Central memory CD8-positive, alpha-beta T cell (primary cell): ENCODE data around the gene FAM43A.

Experiments used
- ATAC-seq: fragments of 150-1000 bp; cut with Tn5 transposase; replicated peaks from 2 replicates; pipeline ENCODE4 v1.10.0; 2022; ENCODE audit warnings: mild to moderate bottlenecking, moderate FRiP score, moderate number of reproducible peaks; ENCODE audit not compliant: poor library complexity, severe bottlenecking; ENCODE audit errors: extremely low read depth
- DNase-seq, 2 donors: peaks; one replicate each; pipeline ENCODE4 v3.0.0; 2021; ENCODE audit warnings: low spot score in 2 of 2
- H3K27ac Mint-ChIP-seq: one replicate; pipeline ENCODE4 v1.8.0; 2022; ENCODE audit warnings: low read depth, mild to moderate bottlenecking, moderate library complexity, mixed read lengths
- H3K27me3 Mint-ChIP-seq: one replicate; pipeline ENCODE4 v1.8.0; 2022; ENCODE audit warnings: mixed read lengths
- H3K36me3 Mint-ChIP-seq: one replicate; pipeline ENCODE4 v1.8.0; 2022; ENCODE audit warnings: mild to moderate bottlenecking, moderate library complexity, mixed read lengths; ENCODE audit not compliant: insufficient read depth
- H3K4me1 Mint-ChIP-seq: one replicate; pipeline ENCODE4 v1.8.0; 2022; ENCODE audit warnings: mixed read lengths
- H3K4me3 Mint-ChIP-seq: one replicate; pipeline ENCODE4 v1.8.0; 2022; ENCODE audit warnings: mild to moderate bottlenecking, moderate library complexity, mixed read lengths
- H3K9me3 Mint-ChIP-seq: one replicate; pipeline ENCODE4 v1.8.0; 2022; ENCODE audit warnings: mixed read lengths

FAM43A gene

GRCh38 chr3:194685718-194686413 lies at the start of gene FAM43A:
Gene FAM43A, plus strand, starts transcription at chr3:194685883. Its CDS starts 944 bp downstream, at chr3:194686827.
- peak; percentile 46 to 66 for DNase-seq
- peaks cover 51% of the 10 kb centered on the region for H3K4me1 Mint-ChIP-seq
- no peaks in the 10 kb centered on the region for H3K9me3 Mint-ChIP-seq
- no peaks in the 10 kb centered on the region for H3K27me3 Mint-ChIP-seq
- peak; percentile 44 for ATAC-seq
- H3K36me3 Mint-ChIP-seq: peaks cover 7% of the 10 kb centered on the region
- peak within 1 kb of the TSS; percentile 87 for H3K4me3 Mint-ChIP-seq
- peak within 1 kb of the TSS; percentile 89 for H3K27ac Mint-ChIP-seq

DNA sequence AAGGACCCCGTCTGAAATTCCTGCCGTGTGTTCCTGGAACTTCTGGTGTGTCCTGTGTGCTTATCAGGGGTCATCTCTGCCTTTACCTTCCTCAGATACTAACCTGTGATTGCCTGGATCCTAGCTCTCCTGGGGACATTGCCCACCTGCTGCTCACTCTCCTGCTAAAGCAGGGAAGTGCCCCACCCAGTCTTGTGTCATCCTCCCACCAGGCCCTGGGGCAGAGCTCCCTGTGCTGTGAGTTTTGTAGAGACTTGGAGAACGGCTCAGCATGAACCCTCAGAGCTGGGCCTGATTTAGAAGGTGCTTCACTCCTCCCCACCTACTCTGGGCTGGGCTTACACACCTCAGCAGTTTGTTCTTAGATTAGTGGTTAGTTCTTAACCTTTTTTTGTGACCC lies 48.6 kb upstream of the FAM43A start:
- Mint-ChIP-seq H3K4me1 (peaks cover 10% of the 10 kb centered on the region), H3K4me3 (no peak overlapping the region), H3K36me3 (peaks cover 18% of the 10 kb centered on the region), H3K27me3 (no peaks in the 10 kb centered on the region), H3K27ac (no peak overlapping the region), H3K9me3 (no peaks in the 10 kb centered on the region)
- ATAC-seq (no peak), DNase-seq (no peak)

DNA sequence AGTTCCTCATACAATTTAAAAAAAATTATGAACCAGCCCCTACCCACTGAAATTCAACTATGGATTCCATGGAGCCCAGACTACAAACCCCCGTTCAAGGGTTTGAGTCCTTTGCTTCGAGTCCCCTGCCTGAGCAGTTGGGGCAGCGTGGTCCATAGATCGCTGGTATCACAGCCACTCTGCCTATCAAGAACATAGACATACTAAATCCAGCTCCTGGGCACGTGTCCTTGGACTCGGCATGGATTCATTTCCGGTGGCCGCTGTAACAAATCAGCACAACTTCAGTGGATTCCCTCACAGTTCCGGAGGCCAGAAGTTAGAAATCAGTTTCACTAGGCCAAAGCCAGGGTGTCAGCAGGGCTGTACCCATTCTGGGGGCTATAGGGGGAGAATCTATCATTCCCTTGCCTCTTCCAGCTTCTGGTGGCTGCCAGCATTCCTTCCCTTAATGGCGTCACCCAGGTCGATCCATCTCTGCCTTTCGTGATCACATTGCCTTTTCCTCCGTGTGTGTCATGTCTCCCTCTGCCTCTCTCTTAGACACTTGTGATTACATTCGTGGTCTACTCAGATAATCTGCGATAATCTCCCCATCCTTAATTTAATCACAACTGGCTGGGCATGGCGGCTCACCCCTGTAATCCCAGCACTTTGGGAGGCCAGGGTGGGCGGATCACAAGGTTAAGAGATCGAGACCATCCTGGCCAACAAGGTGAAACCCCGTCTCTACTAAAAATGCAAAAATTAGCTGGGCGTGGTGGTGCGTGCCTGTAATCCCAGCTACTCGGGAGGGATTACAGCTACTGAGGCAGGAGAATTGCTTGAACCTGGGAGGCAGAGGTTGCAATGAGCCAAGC lies 47.9 kb upstream of the FAM43A start:
- Mint-ChIP-seq H3K4me1 (peaks cover 10% of the 10 kb centered on the region), H3K36me3 (peaks cover 18% of the 10 kb centered on the region), H3K27me3 (no peaks in the 10 kb centered on the region), H3K4me3 (no peak overlapping the region), H3K27ac (no peak overlapping the region), H3K9me3 (no peaks in the 10 kb centered on the region)
- no peak for ATAC-seq
- no peak for DNase-seq

DNA sequence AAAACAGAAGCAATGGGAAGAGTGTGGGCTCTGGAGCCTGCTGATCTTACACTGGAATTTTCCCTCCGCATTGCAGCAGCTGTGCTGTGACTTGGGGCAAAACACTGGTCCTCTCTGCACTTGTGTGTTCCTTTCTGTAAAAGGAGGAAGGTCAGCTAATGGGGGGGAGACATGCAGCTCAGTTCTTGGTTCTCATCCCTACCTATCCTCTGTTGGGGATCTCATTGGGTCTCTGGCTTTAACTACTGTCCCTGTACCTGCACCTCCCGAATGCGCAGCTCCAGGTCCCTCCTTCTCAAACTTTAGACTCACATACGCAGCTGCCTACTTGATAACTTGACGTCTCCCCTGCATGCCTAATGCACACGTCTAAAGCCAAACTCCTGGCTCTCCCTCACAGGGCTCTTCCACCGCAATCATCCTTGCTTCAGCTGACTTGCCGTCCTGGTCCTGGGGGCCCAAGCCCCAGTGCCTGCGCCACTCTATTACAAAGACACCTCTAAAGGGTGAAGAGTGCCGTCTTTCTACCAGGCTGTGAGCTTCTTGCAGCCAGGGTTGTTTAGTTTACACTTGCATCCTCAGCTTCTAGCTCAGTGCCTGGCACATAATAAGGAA lies 46.6 kb upstream of the FAM43A start:
- Mint-ChIP-seq H3K27me3 (no peaks in the 10 kb centered on the region), H3K36me3 (peaks cover 25% of the 10 kb centered on the region), H3K4me3 (no peak overlapping the region), H3K27ac (no peak overlapping the region), H3K9me3 (no peaks in the 10 kb centered on the region), H3K4me1 (peaks cover 5% of the 10 kb centered on the region)
- ATAC-seq: no peak
- no peak for DNase-seq

DNA sequence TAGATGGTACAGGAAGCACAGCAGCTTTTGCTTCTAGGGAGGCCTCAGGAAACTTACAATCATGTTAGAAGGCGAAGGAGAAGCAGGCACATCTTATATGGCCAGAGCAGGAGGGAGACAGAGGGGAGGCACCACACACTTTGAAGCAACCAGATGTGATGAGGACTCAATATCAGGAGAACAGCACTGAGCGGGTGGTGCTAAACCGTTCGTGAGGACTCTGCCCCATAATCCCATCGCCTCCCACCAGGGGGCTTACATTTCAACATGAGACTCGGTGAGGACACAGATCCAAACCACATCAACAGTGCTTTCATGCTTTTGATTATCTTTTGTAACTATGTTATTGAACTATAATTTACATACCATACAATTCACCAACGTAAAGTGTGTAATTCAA lies 44.9 kb upstream of the FAM43A start:
- Mint-ChIP-seq H3K4me1 (no peaks in the 10 kb centered on the region), H3K4me3 (no peak overlapping the region), H3K9me3 (no peaks in the 10 kb centered on the region), H3K27ac (no peak overlapping the region), H3K27me3 (no peaks in the 10 kb centered on the region), H3K36me3 (peaks cover 40% of the 10 kb centered on the region)
- ATAC-seq: no peak
- no peak for DNase-seq

DNA sequence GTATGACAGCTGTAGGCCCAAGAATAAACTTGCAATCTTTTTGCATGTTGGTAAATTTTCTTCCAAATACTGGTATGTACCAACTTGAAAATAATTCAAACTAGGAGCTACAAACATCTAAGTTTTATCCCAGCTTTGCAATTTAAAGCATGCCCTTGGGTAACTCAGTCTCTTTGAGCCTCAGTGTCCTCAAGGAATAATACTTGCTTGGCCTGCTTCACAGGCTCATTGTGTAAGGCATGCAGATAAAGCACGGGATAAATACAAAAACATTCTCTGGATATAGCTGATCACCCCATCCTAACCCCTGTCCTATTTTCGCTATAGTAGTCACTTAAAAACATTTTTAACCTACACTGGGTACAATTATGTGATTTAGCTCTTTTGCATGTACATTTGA lies 42.9 kb upstream of the FAM43A start:
- Mint-ChIP-seq H3K4me1 (no peaks in the 10 kb centered on the region), H3K9me3 (no peaks in the 10 kb centered on the region), H3K27ac (no peak overlapping the region), H3K4me3 (no peak overlapping the region), H3K36me3 (peaks cover 45% of the 10 kb centered on the region), H3K27me3 (no peaks in the 10 kb centered on the region)
- no peak for ATAC-seq
- no peak for DNase-seq

GRCh38 chr3:194647747-194648146 lies 37.9 kb upstream of the FAM43A start:
- Mint-ChIP-seq H3K36me3 (peaks cover 69% of the 10 kb centered on the region), H3K27ac (no peak overlapping the region), H3K9me3 (no peaks in the 10 kb centered on the region), H3K27me3 (no peaks in the 10 kb centered on the region), H3K4me1 (no peaks in the 10 kb centered on the region), H3K4me3 (no peak overlapping the region)
- DNase-seq: no peak
- no peak for ATAC-seq

DNA sequence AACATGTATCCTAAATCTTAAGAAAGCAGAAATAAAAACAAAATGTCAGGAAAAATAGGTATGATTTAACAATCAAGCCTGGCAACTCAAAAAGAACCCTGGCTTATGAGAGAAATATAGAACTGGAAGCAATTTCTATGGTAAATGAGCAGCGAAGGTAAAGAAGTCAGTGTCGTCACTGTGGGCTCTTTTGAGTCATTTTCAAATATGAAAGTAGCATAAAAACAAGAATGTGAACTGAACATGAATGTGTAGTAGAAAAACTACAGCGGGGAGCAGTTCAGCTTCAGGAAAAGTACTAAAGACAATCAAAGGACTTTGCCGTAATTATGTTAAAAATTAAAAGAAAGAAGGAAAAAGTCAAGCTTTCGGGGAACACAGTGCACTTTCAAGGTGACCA lies 31.2 kb upstream of the FAM43A start:
- Mint-ChIP-seq H3K36me3 (peaks cover 63% of the 10 kb centered on the region), H3K4me3 (no peak overlapping the region), H3K27ac (peak overlapping the region; percentile 79), H3K4me1 (peaks cover 15% of the 10 kb centered on the region), H3K27me3 (no peaks in the 10 kb centered on the region), H3K9me3 (no peaks in the 10 kb centered on the region)
- DNase-seq (no peak), ATAC-seq (no peak)

DNA sequence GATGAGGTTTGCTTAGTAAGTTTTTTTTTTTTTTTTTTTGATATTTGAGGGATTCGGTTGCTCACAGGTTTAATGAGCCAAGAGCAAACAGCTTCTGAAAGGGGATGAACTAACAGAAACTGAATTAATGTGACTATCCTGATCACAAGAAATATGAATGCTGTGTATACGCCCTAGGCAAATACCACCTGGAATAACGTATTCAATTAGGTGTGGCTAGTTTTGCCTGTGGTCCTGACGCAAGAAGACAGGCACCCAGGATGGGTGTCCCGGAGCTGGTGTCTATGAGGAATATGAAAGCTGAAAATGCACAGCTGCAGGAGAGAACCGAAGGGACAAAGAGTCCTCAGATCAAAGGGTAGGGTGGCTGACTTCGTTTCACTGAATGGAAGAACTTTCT lies 28.2 kb upstream of the FAM43A start:
- ATAC-seq (no peak), DNase-seq (no peak)
- Mint-ChIP-seq H3K9me3 (no peaks in the 10 kb centered on the region), H3K27me3 (no peaks in the 10 kb centered on the region), H3K27ac (no peak overlapping the region), H3K4me3 (no peak overlapping the region), H3K36me3 (peaks cover 49% of the 10 kb centered on the region), H3K4me1 (peaks cover 15% of the 10 kb centered on the region)

DNA sequence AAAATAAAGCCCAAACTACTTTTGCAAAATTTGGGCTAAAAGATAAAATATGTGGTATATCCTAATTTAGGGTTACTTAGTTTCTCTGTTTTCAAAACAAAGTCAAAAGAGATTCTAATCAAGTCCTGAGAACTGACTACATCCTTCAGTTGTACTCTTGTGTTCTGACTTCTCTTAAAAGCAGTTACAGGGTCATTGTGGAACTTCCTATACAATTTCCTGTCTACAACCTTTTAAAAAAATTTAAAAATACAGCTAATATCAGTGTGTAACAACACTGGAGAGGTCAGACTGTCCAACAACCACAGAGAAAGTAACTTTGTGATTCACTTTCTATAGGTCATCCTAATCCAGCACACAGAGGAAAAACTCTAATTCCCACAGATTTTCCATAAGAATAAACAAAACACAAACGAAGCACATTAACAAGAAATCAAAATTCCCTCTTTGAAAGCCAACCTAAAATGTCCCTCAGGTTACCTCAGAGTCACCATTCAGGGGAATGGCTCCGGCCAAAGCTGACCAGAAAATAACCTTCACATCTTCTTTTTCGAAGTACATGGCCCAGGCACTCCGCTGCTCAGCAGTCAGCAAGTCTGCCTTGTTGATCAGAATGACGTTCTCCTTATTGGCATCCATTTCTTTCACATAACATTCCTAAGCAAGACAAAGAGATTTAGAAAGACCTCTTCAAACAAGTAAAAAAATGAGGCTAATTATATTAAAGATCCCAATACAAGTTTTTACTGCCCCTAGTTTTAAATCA lies 27.0 kb upstream of the FAM43A start:
- Mint-ChIP-seq H3K27ac (no peak overlapping the region), H3K4me3 (no peak overlapping the region), H3K4me1 (peaks cover 21% of the 10 kb centered on the region), H3K27me3 (no peaks in the 10 kb centered on the region), H3K36me3 (peaks cover 44% of the 10 kb centered on the region), H3K9me3 (no peaks in the 10 kb centered on the region)
- no peak for DNase-seq
- no peak for ATAC-seq

- no peaks in the 10 kb centered on the region for H3K27me3 Mint-ChIP-seq
- peaks cover 13% of the 10 kb centered on the region for H3K4me1 Mint-ChIP-seq
- peaks cover 44% of the 10 kb centered on the region for H3K36me3 Mint-ChIP-seq
- no peak overlapping the region for H3K27ac Mint-ChIP-seq
- H3K9me3 Mint-ChIP-seq: no peaks in the 10 kb centered on the region
- DNase-seq: no peak
- no peak for ATAC-seq
- H3K4me3 Mint-ChIP-seq: no peak overlapping the region
Observed at GRCh38 chr3:194659778-194660177, 25.9 kb upstream of the FAM43A start.

GRCh38 chr3:194661374-194661773 lies 24.3 kb upstream of the FAM43A start:
- Mint-ChIP-seq H3K27me3 (no peaks in the 10 kb centered on the region), H3K36me3 (peaks cover 52% of the 10 kb centered on the region)

More at GRCh38 chr3:194661374-194661773, 24.3 kb upstream of the FAM43A start:
- Mint-ChIP-seq H3K4me3 (no peak overlapping the region), H3K27ac (no peak overlapping the region), H3K4me1 (peaks cover 6% of the 10 kb centered on the region), H3K9me3 (no peaks in the 10 kb centered on the region)
- no peak for ATAC-seq
- DNase-seq: no peak
